KG1 (cell line): Measurements from ENCODE around the gene FRZB.

Experiments used
- DNase-seq: peaks from one replicate; lab custom pipeline; 2025; lab: John Stamatoyannopoulos, UW

Gene FRZB

DNA sequence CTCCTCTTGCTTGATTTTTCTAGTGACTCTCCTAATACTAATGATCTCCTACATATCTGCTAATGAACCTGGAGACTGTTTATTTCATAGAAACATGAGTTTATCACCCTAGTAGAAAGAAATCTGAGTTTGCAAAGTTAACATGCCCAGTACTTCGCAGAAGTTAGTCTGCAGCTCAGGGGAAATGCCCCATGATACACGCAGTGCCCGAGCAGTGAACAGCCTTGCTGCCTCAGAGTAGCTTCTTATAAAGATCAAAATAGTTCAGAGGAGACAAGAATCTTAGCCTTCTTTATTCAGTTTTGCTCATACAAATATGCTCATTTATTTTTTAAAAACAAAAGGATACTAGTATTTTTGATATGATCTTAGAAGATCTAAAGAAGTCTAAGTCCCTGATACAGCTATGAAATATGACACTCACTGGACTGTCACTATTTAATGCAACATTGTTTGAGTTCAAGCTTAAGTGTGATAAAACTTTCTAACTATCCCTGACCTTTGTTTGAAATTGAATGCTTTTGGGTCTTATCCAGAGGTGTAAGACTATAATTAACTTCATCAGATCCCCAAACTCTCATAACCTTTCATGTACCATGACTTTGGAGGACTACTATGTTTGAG lies 20.5 kb downstream of the FRZB start:
- DNase-seq: no peak

DNA sequence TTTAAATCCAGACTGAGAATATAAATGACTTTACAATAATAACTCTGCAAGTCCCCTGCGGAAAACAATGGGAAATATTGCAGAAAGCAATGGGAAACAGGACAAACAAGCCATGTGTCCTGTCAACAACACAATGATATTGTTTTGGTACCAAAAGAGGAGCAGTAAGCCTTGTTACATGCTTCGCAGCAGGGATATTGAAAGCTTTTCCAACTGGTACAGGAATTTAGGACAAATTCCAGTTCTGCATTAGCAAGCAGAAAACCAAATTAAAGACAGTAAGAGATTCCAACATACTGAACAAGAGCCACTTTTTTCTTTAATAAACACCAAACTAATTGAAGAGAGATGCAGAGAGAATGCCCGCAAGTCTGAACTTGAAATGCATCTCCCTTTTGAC lies 30.0 kb downstream of the FRZB start:
- no peak for DNase-seq

DNA sequence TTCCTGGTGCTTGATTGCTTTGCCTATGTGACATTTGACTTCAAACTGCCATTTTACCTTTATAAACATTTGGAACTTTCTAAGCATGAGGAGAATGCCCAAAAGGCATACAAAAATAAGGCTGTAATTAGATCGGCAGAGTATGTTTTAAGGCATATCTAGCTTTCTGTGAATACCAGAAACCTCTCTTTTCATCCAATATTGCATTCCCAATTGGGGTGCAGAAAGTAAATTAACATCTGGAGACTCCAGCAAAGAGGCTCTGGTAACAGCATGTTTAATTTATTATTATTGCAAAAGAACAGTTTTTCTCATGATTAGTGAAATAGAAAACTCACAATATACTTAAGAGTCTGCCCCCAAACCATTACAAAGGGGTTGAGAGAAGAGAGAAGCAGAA lies 32.1 kb downstream of the FRZB start:
- no peak for DNase-seq

DNA sequence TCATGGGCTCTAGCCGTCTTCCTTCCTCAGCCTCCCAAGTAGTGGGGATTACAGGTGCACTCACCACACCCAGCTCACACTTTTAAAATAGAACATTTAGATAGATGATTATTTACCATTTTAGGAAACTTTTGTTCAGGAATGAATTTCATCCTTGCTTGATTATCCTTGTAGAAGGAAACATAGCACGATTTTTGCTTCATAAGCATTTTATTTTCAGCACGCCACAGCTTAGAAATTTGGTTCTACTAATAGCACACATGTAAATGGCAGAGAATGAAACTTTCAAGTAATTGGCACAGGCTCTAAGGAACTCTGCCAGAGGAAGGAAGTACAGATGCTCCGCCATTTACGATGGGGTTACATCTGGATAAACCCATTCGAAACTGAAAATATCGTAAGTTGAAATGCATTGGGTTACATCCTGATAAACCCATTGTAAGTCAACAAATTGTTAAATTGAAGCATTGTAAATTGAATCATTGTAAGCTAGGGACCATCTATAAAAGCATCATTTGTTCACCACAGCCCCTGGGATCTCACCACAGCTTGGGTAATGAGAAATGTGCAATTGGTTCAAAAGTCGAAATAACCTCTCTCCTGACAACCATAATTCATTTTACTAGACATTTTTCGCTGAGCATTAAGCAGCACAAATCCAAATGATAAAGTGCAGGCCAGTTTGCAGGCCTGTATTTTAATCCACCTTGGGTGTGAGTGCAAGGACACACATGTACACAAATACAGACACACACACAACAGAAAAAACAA lies 33.2 kb downstream of the FRZB start:
- no peak for DNase-seq

DNA sequence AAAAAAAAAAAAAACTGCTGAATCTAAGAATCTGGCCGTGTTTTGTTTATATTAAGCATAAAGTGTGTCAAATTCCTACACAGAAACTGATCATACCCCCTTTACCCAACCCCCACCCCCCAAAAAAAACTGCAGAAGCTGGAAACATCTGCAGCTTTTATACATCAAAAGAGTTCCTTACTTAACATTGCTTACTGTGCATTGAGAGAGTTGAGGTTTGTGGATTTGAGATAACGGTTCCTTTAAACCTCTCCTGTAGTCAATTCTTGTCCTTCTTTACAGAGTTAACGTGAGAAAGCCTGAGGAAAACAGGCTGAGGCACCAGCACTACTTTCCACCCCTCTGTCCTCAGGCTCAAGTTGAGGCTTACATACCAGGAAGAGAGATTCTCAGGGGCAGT lies 34.5 kb downstream of the FRZB start:
- DNase-seq: no peak

DNA sequence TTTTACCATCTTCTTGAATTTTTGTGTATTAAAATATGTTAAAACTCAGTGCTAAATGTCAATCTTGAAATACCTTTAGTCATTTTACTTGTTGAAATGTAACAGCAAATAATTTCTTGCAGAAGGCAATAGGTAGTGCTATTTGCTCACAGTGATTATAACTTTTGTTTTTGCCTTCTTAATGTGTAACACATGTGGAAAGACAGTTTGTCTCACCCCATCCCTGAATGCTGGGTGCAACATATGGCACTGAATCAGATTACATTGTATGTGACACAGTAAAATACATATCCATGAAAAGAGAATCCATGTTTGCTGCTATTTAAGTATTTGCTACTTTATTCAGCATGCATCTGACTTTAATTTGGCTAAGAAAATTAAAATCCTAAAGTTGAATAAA lies 35.3 kb downstream of the FRZB start:
- DNase-seq: no peak

DNA sequence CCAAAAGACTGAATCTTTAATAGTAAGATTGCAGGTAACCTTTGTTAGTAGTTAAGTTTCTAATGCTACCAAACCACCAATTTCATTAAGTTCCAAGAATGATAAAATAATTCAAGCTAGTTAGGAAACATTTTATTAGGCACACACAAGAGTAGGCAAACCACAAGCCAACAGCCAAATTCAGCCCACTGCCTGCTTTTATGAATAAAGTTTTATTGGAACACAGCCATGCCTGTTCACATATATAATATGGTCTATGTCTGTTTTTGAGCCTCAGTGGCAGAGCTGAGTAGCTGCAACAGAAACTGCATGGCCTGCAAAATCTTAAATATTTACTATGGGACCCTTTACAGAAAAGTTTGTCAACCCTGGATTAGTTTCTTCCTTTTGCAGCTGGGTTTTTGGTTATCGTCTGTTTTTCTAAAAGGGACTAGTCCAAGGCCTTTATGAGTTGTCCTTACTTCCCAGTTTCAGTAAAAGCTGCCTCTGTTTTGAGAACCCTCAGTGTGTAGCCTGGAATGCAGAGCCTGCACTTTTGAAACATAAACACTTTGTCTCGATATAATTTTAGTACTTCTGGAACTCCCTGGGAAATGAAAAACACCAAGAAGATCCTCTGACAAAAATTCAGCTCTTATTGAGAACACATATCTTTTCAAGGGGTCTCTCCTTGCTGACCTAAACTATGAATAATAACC lies 39.1 kb downstream of the FRZB start:
- DNase-seq: no peak

DNA sequence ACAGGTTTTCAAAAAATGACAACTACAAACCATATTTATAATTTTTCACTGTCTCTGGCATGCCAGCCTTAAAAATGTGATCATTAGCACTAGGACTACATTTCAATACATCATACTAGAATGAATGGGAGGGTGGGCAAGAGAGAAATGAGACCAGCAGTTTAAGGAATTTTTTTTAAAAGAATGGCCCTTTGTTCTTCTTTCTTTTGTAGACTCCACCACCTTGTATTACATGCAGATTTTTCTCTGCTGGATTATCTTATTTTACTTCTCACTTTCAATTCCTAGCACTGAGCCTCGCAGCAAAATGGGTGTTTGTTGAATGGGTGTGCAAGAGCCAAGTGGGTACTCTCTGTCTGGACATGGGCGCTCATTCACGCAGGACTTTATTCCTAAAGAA lies 39.9 kb downstream of the FRZB start:
- DNase-seq: no peak

DNA sequence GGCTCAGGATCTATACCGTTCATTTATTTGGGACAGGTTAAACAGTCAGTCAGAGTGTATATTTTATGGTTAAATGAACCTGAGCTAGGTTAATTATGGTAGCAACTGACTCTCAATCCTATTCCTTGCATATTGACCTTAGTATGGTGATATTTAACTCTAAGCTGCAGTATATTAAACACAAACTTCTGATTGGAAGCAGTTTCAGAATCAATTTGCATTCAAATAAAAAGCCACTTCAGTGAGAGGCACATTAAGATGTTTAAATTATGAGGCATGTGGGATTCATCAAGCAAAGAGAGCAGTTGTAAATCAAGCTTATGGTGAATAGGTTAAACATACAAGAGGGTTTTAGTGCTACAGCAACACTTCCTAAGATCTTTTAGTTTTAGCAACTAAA lies 40.4 kb downstream of the FRZB start:
- no peak for DNase-seq

DNA sequence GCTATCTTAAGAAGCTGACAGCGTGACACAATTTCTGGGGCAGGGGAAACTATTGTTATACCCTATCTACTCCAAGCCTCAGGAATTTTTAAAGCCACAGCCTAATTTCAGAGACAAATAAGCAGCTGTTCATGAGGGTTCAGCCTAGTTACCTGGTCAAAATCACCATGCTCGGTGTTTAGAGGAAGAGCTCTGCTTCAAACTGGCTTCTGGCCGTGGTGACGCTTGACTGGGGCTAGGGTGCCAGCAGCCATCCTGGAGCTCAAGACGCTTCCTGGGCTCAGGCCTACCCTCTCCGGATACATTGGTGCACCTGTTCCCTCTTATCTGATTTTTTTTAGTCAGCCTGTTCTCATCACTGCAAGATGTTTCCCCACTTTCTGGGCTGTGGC lies 41.7 kb downstream of the FRZB start:
- no peak for DNase-seq

DNA sequence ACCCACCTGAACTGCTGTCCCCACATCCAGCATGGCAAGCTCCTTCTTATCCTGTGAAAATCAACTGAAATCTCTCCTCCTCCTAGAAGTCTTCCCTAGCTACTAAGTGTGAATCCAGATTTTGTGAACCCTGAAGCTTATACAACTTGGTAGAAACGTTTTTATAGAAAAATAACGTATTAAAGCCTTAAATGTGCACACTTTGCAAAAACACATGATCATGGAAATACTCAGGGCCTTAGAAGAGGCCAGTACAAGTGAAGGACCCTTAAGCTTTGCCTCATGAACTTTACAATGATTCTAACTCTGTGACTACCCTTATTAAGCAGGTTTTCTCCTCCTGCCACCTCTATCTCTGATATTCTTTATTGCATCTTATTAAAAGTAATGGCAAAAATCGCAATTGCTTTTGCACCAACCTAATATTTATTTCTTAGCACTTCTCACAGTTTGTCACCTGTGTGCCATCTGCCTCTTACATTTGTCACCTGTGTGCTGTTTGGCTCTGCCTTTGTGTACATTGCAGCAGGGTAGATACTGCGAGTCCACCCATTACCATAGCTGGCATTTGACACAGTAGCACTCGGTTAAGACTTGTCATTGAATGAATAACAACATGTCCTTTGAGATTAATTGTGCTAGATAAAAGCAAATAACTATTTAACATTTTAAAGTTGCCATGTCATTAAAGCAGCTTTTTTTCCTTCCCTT lies 42.2 kb downstream of the FRZB start:
- no peak for DNase-seq

DNA sequence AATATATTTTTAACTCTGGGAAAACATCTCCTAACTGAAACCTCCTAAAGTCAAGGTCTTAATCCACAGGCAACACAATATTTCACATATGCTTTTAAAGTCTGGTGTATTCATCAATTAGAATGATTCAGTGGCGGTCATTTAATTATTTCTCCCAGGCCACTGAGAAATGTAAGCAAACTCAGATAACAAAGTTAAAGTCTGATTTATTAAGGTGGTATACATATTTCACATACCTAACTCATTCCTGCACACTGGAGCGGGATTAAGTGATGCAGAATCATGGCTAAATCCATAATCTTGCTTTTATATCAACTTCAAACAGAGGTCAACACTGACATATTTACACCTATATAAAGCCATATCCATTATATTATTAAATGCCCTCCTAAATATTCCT lies 43.7 kb downstream of the FRZB start:
- no peak for DNase-seq

DNA sequence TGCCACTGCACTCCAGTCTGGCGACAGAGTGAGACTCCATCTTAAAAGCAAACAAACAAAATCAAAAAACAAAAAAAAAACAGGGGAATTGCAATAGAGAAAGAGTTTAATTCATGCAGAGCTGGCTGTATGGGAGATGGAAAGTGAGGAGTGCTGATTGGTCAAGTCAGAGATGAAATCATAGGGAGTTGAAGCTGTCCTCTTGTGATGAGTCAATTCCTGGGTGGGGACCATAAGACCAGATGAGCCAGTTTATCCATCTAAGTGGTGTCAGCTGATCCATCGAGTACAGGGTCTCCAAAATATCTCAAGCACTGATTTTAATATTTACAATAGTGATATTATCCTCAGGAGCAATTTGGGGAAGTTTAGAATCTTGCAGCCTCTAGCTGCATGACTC lies 45.3 kb downstream of the FRZB start:
- no peak for DNase-seq

DNA sequence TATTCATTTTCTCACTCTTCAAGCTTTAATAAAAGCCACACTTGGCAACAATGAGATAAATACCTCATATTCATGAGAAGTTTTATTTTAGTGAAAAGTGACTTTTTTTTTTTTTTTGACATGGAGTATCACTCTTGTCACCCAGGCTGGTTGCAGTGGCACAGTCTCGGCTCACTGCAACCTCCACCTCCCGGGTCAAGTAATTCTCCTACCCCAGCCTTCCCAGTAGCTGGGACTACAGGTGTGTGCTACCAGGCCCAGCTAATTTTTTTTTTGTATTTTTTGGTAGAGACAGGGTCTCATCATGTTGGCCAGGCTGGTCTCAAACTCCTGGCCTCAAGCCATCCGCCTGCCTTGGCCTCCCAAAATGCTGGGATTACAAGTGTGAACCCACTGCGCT lies 47.0 kb downstream of the FRZB start:
- DNase-seq: no peak

DNA sequence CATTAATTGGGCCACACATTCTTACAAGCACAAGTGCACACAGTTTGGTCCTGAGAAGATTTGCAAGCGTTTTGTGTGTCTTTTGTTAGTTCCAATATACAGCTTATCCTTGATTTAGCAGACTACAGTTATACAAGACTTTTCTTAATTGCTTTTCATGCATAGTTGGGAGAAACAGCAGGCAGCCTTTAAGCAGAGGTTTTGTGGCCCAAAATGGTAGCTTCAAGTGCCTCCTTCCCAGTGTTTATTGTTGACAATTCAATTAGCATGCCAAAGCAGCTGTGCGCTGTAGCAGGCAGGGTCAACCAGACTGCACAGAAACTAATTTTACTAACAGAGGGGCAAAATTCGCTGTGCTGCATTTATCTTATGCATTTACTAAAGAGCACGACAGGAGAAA lies 47.5 kb downstream of the FRZB start:
- DNase-seq: no peak

DNA sequence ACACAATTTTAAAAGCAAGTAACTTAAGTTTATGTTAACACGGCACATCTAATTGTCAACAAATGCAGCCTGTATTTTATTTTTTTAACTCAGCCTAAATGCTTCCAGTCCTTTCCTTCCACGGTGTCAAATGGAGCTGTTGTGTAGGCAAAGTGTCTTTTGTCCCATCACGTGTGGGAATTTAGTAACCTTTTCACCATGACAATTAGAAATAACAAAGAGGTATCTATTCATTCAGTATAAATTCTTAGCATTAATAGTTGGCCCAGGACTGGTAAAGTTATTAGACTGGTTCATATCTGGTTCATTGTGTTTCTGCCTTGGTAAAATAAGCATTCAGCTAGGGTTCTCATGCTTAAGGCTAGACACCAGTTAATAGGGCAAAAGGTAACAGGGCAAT lies 47.9 kb downstream of the FRZB start:
- DNase-seq: no peak

DNA sequence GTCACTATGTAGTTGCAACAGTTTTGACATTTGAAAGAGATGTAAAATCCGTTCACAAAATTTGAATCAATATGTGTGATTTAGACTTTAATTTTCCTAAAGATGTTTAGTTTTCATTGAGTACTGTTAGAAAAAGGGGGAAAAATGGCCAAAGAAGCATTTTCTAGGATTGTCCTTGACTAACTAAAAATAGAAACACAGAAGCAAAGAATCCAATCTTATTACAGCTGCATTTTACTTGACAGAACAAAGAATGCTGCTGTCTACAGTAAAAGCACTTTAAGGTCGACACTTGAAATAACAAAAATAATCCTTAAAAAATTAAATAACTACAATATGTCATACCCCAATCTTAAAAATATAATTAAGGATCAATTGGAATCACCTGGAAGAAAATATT lies 48.9 kb downstream of the FRZB start:
- DNase-seq: no peak

DNA sequence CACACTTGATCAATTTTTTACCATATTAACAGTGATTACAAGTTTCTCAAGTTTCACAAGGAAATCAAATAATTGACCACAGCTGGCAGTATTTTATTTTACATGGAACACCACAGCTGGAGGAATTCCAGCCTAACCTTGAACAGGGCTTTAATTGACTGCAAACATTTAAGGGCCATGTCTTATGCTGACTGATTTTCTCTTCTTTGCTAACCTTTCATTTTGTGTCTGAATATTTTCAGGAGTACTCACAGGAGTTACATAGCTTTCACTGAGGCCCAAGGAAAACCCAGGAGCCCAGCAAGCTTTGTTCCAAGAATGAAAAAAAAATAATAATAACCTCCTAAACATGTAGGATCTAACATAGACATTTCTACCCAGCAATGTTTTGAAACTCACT lies 49.6 kb downstream of the FRZB start:
- no peak for DNase-seq

DNA sequence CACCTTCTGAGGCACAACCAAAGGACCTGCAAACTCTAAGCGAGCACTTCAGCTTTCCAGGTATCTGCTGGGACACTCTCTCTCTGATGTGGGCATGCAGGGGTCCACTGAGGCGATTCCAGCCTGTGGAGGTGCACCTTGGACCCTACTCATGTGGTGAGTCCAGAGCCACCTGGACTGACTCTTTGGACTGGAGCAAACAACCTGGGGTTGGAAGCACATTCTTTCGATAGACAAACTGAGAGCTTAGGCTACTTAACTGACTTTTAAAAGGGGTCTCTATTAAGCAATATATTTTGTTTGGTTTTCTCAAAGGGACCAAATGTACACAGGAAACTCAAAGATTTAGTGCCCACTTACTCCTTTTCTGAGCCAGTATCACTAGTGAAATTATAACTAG lies 51.6 kb downstream of the FRZB start:
- DNase-seq: no peak

DNA sequence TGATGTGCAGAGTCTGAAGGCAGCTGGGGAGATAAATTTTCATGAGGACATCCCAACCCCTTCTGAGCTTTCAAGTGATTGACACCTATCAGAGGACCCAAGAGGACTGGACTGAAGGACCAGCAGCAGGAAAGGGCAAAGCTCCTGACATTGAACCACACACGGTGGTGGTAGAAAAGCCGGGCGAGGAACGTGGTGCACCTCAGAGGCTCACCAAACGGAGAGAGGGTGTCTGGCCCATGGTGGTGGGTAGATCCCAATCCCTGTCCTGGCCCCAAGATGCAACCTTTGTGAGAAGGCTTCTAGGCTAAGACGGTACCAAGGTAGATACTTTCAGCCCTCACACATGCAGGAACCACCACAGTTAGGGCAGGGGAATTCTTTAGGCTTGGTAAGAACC lies 52.1 kb downstream of the FRZB start:
- DNase-seq: no peak

DNA sequence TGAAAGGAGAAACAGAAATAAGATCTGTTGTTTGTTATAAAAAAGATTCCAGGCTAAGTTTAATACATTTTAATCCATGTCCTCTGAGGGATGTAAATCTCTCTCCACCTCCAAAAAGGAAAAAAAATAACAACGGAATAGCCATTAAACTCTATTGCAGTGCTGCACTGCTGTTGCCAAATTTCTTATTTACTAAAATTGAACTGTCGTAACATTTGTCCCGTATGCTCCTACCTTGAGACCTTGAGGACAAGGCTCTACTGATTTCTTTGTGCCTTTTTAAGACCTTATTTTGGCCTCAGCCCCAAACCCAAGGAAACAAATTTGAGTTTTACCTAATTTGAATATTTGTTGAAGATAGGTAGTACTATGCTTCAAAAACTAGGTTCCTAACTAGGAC lies 56.4 kb downstream of the FRZB start:
- no peak for DNase-seq

DNA sequence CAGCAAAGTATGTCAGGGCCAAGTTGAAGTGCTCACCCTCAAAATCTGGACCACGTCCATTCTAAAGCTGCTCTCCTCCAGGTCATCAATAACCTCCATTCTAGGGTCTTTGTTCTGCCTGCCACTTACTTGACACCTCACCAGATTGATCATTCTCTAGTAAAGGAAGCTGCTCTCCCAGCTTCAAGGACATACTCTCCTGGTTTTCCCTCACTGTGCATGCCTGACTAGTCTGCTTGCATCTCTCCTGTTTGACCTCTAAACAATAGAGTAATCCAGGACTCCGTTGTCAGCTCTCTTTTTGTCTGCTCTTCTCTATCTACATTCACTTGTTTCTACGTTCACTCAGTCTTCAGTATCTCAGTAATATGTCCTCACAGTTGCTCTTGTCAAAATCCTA lies 59.1 kb downstream of the FRZB start:
- no peak for DNase-seq

DNA sequence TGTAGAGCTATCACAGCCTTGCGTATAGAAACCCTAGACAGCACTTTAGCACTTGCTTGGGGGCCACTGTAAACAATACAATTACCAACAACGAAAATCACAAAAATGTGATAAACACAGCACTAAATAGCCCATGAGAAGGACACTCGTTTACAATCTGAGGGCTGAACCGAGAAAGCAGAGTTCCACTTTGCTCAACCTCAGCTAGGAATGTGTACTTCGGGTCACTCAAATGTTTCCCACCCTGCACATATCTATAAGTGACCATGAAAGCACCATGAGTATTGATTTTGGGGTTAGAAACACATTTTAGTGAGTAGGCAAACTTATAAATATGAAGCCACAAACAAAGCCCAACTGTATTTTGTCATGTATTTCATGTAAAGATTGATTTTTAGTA lies 62.3 kb downstream of the FRZB start:
- no peak for DNase-seq
